TTC549 (cell line): ENCODE data around the gene LMNTD1.

ENCODE experiments used
- FAIRE-seq: peaks from 2 replicates; lab custom pipeline; 2012; peaks lifted over from hg19 to GRCh38; lab: Jason Lieb, UNC

The LMNTD1 gene

DNA sequence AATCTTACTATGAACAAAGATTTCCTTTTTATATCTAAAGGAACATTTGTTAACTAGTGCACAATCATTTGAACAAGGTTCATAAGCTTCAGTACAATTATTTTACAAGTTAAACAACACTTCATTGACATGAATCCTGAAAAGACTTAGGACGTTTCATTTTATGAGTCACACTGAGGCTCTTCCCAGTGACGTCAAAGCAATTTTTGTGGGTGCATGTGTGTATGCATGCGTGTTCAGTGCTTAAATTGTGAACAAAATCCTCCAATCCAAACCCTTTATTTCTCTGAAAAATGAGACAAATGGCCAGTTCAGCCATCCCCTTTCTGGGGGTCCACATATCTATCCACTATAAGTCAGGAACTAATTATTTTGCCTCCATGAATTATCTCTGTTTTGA lies 2.9 kb downstream of the LMNTD1 start:
- FAIRE-seq = no peak

DNA sequence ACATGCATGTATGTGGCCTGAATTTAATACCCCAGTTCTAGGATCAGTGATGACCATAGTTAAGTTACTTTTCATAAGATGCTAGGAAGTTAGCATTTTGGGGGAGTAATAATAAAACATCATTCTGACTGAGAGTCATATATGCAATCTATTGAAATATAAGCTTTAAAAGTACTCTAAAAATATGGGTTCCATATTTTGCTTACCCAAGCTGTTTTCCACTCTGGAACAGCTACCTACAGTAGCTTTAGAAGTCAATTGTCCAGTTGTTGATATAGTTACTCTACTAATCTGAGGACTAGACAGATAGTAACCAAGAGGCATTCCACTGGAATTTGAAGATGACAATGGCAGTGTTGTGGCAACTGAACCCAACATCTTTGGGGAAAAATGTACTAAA lies 4.0 kb downstream of the LMNTD1 start:
- no peak for FAIRE-seq

DNA sequence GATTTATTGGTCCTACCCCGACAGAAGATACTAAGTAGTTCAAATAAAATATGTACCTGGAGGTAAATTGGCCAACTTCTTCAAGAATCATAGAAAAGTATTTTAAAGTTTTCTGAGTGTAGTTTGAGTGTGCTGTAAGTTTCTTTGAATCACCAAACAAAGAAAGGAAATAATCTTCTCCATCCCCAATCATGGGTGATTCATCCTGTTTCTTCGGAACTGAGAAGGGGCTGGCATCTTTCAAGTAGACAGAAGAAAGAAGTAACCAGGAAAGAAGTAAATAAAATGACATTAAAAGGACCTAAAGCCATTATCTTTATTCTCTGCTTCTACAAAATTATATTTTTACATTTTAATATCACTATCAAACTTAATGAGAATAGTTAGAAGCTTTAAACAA lies 6.8 kb downstream of the LMNTD1 start:
- FAIRE-seq = no peak

- no peak for FAIRE-seq
Measured at GRCh38 chr12:25533150-25533549, 19.9 kb downstream of the LMNTD1 start.

DNA sequence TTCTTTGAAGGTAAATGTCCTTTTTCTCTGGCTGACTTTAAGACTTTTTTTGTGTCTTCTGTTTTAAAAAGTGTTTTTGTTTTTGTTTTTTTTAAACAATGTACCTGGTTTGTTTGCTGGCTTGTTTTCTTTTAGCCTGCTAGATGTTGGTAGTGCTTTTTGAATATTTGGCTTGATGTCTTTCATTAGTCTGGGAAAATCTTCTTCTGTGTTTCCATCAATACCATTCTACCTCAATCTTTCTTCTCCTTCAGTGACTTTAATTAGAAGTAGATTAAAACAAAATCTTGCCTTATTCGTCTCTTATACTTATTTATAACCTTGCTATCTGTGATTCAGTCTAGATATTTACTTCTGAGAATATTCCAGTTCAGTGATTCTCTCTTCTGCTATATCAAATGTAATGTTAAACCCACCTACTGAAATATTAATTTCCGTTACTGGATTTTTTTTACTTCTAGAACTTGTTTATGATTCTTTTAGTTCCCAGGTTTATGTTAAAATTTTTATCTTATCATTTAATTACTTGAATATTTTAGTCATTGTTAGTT lies 21.5 kb downstream of the LMNTD1 start:
- FAIRE-seq = no peak

DNA sequence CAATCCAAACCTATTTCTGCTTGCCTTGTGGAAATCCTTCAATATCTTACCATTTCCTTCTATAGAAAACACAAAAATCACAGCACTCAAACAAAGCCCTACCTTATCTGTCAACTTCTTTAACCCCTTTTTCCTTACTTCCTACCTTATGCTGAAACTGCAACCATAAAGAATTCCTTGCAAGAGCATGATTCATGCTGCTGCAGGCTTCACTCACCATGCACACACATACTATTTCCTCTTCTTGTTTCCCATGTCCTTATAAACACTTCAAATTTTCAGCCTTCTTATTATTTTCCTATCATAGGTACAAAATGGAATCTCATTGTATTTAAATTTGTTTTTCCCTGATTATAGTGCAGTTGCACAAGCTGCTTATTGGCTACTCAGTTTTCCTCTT lies 23.3 kb downstream of the LMNTD1 start:
- FAIRE-seq = no peak

DNA sequence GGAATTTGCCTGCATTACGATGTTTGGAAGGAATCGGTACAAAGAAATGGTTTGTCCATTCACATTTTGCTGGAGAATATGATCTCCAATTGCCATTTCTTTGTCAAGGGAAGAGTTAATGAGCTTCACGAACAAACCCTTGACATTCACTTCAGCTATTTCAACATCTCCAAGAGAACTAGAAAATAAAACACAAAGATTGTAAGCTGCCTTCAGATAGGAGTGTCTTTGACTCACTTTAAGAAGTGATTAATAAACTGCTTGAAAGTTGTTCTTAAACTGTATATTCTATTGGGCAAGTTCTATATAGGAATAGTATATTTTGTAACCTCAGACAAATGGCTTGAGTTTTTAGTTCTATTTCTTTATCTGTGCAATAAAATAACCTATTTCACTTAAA lies 26.3 kb downstream of the LMNTD1 start:
- FAIRE-seq = no peak

- FAIRE-seq = no peak
Measured at GRCh38 chr12:25524366-25524765, 28.7 kb downstream of the LMNTD1 start.

DNA sequence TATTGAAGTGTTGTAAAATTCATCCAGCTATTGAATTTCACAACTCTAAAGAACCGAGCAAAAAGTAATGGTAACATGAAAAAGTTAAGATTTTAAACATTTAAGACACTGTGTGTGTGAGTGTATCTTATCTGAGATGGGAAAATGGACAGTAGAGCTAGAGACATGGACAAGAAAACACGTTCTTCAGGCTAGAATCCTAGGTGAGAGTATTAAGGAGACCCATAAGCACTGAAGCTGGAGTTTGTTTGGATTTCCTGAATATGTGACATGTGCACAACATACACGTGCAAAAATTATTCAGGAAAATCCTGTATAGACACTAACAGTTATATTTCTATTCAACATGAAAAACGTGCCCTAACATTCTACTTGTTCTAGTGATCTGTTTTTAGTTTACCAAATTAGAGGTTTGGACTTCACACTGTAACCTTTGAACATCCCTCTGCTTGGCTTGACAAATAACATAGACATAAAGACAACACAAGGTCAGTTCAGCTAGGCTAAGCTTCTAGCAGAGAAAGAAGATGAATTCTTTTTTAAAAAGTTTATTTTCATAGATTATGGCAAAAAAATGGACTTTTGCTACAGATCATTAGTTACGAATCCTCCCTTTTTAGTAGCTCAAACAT lies 31.3 kb downstream of the LMNTD1 start:
- FAIRE-seq = no peak

DNA sequence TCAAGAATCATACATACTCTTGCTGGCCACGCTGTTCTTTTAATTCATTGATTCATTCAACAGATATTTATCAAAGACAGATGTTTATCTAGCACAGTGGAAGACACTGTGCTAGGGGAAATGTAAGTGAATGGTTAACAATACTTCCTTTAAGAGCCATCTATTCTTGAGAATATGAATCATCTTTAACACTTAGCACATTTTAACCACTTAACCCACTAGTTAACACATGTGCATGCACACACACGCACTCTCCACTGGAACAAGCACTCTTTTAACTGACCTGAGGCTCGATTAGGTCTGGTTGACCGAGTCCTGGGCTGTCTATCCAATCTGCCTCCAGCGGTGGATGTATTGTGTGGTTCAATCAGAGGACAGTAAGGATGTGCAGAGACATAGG lies 34.6 kb downstream of the LMNTD1 start:
- no peak for FAIRE-seq

- FAIRE-seq = no peak
Measured at GRCh38 chr12:25504744-25505143, 48.3 kb downstream of the LMNTD1 start.

- FAIRE-seq = no peak
Measured at GRCh38 chr12:25503666-25504065, 49.4 kb downstream of the LMNTD1 start.

- no peak for FAIRE-seq
Measured at GRCh38 chr12:25502596-25502995, 50.5 kb downstream of the LMNTD1 start.

DNA sequence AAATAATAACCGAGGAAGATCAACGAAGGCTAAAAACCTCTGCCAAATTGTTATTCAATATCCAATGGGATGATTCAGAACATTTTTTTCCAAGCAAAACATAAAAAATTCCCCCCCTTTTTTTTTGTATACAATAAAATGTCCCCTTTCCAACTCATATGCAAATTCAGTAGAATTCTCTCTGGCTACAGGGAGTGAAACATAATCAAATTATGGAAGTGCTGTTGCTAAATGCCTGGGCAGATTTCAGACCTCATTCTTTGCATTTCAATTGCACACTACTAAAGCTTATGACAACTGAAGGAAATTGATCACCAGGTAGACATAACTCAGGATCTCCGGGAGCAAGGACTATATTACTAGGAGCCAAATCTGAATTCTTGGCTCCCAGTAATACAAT lies 51.0 kb downstream of the LMNTD1 start:
- no peak for FAIRE-seq

DNA sequence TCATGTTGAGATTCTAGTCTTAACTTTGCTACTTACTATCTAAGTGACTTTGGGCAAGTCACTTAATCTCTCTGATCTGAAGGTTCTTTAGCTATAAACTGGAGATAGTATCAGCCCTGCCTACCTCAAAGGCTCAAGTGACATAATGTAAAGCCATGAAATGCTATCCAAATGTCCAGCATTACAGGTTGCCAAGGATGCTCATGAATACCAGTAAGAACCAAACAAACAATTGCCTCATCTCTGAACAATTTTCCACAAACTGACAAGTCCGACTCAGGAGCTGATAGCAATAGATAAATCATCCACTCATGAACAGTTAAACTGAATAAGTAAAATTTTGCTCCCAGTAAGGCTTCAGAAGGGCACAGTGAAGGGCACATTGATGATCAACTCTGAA lies 51.5 kb downstream of the LMNTD1 start:
- FAIRE-seq = no peak

- FAIRE-seq = no peak
Measured at GRCh38 chr12:25500651-25501050, 52.4 kb downstream of the LMNTD1 start.

DNA sequence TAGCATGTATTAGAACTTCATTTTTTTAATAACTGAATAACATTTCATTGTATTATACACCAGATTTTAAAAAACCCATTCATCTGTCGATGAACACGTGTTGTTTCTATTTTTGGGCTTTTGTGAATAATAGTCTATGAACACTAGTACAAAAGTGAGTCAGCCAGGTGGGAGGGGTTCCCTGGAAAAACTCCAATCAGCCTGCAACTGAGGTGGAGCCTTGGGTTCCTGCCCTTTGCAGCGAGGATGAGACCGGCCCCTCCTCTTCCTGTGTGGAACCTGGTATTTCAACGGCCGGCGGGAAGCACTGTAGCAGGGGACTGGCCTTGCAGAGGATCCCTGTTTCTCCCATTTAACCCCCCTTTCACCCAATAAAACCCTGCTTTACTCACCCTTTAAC lies 56.1 kb downstream of the LMNTD1 start:
- no peak for FAIRE-seq

DNA sequence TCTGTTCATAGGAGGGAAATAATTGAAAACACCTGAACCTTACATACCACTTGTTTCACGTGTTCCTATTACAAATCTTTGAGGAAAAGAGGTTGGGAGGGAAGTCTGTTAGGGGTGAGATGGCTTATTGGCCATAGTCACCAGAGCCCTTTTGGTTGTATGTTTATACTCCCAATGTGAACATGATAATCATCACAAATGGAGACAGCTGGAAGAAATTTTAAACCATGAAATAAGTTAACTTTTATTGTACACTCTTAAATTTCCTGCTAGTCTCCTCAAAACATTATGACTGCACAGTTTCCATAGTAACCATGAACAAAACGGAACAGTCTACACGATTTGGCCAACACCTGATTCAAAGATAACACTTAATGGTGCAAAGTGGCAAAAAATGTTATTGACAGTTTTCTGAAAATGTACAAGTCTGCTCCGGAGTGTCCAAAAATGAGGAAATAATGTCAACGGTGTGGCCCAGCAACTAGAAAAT lies 56.9 kb downstream of the LMNTD1 start:
- FAIRE-seq = no peak

GRCh38 chr12:25495331-25496097 lies 57.6 kb downstream of the LMNTD1 start:
- FAIRE-seq = no peak

- FAIRE-seq = no peak
Measured at GRCh38 chr12:25494926-25495325, 58.2 kb downstream of the LMNTD1 start.

DNA sequence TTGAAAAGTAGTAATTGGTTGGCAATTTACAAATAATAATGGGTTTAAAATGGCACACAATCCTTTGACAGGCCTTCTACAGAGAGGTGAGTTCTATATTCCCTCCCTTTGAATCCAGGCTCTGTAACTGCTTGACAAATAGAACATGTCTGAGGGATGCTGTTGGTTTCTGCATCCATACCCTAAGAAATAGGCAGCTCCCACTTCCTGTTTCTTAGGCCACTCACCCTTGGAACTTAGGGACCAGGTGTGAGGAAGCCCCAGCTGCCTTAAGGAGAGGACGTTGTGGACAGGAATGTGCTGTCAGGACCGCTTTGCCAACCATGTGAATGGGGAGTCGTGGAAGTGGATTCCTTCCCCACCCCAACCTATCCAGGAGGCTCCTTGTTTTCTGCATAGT lies 59.4 kb downstream of the LMNTD1 start:
- no peak for FAIRE-seq

- FAIRE-seq = no peak
Measured at GRCh38 chr12:25491396-25492325, 61.4 kb downstream of the LMNTD1 start.
